HS-5 (cell line): ENCODE measurements around the gene ARRB1.
"Not testable (repeated sequence)": the region's sequence is repeated elsewhere in the genome, so short reads cannot be mapped to it uniquely, and the experiment has no call there.

Source experiments
- DNase-seq: peaks from one replicate; pipeline ENCODE4 v3.0.0-alpha.2; 2012; ENCODE audit warnings: low read depth

The ARRB1 gene

GRCh38 chr11:75323609-75324008 lies 27.9 kb downstream of the ARRB1 start:
- no peak for DNase-seq

- DNase-seq, result no peak
Observed at GRCh38 chr11:75320643-75321042, 30.8 kb downstream of the ARRB1 start.

GRCh38 chr11:75320046-75320618 lies 31.3 kb downstream of the ARRB1 start:
- no peak for DNase-seq

GRCh38 chr11:75319035-75319877 lies 32.2 kb downstream of the ARRB1 start:
- DNase-seq, result no peak

- no peak for DNase-seq
Observed at GRCh38 chr11:75317446-75318122, 33.9 kb downstream of the ARRB1 start.

- DNase-seq, result no peak
Observed at GRCh38 chr11:75315439-75315805, 36.0 kb downstream of the ARRB1 start.

GRCh38 chr11:75314771-75315438 lies 36.6 kb downstream of the ARRB1 start:
- no peak for DNase-seq

GRCh38 chr11:75313513-75314272 lies 37.8 kb downstream of the ARRB1 start:
- DNase-seq, result no peak

GRCh38 chr11:75312346-75312745 lies 39.1 kb downstream of the ARRB1 start:
- no peak for DNase-seq

- DNase-seq, result no peak
Observed at GRCh38 chr11:75311858-75312288, 39.6 kb downstream of the ARRB1 start.

GRCh38 chr11:75308986-75309385 lies 42.5 kb downstream of the ARRB1 start:
- DNase-seq, result no peak

GRCh38 chr11:75308116-75308515 lies 43.3 kb downstream of the ARRB1 start:
- no peak for DNase-seq

GRCh38 chr11:75307058-75307457 lies 44.4 kb downstream of the ARRB1 start:
- no peak for DNase-seq

GRCh38 chr11:75306529-75306928 lies 44.9 kb downstream of the ARRB1 start:
- no peak for DNase-seq

GRCh38 chr11:75305993-75306392 lies 45.5 kb downstream of the ARRB1 start:
- no peak for DNase-seq

GRCh38 chr11:75305452-75305851 lies 46.0 kb downstream of the ARRB1 start:
- DNase-seq, result no peak

GRCh38 chr11:75304941-75305340 lies 46.5 kb downstream of the ARRB1 start:
- DNase-seq, result not testable (repeated sequence)

- DNase-seq, result no peak
Observed at GRCh38 chr11:75303544-75304224, 47.8 kb downstream of the ARRB1 start.

GRCh38 chr11:75302371-75302770 lies 49.1 kb downstream of the ARRB1 start:
- DNase-seq, result no peak

GRCh38 chr11:75301601-75302345 lies 49.7 kb downstream of the ARRB1 start:
- no peak for DNase-seq

GRCh38 chr11:75301131-75301530 lies 50.3 kb downstream of the ARRB1 start:
- no peak for DNase-seq
